HG03066 (cell line): ENCODE results near the gene DCD.

Experiments used
- ATAC-seq: cut with Tn5 transposase; IDR thresholded peaks from one replicate; pipeline ENCODE4 v1.9.1; 2021; ENCODE audit warnings: low read depth; ENCODE audit not compliant: unreplicated experiment

DCD gene

DNA sequence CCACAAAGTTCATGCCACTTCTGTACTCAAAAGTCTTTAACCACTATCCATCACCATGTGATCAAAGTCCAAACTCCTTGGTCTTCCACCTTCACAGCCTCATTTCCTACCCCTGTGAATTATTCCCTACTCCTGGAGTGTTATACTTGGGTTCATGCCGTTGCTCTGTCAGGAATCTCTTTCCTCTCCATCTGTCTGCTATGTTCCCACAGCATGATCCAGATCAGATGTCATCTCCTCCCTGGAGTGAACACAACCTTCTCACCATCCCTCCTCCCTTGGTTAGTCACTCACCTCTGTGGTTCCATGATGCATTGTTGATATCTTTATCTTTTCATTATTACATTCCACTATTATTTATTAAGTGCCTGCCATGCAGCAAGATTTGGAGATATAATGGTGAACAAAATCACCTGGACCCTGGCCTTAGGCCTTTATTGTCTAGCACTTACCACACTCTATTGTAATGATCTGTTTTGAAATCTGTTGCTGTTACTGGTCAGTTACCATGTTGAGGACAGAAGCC is 35.9 kb downstream of the DCD start:
- no peak for ATAC-seq

DNA sequence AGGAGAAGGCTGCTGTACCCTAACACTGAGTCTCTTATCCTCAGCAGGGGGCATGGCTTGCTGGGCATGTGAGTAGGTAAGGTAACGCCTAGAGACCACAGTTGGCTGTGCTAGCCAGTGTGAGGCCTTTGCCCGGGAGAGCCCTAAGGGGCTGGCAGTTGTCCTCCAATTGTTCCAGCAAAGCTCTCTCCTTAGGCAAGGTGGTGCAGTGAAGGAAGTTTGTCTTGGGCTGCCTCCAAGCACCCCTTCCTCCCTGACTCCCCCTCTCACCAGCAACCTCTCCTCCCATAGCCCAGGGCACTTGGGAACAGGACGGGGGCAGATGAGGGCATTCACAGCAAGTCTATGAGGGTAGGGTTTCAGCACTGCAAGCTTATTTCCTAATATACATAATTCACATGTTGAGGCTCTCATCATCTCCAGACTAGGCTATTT is 36.4 kb downstream of the DCD start:
- ATAC-seq, result no peak

DNA sequence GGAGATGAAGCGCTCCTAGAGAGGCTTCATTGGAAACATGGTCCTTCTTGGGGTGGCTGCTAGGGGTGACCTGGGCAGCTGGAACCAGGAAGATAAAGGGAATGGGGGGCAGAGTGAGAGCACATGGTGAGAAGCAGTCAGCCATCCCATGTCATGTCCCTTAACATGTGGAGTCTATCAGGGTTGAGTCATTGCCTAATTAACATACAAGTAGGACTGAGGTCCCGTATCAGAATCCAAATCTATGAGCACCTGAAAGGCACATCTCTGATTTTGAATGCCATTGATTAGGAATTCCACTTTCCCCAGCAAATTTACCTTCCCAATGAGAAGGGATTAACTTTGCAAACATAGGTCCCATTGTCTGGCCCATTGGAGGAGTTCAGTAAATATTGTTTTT is 39.4 kb downstream of the DCD start:
- ATAC-seq, result no peak

DNA sequence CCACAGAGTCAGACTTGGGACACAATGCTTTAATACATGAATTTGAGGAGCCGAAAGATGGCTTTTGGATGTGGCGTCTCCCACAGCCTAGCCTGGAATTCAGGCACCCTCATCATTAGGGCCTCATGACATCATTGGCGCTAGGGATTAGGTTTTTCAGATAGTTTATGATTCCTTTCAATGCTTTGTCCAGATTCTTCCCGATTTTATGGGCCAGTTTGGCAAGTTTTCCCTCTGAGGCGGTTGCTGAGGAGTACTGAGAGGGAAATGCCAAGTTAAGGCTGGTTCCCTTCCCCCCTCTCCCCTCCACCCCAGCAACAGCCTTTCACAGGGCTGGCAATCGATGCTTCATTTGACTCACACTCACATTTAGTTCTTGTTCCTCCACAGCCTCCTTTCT is 40.0 kb downstream of the DCD start:
- ATAC-seq, result no peak

DNA sequence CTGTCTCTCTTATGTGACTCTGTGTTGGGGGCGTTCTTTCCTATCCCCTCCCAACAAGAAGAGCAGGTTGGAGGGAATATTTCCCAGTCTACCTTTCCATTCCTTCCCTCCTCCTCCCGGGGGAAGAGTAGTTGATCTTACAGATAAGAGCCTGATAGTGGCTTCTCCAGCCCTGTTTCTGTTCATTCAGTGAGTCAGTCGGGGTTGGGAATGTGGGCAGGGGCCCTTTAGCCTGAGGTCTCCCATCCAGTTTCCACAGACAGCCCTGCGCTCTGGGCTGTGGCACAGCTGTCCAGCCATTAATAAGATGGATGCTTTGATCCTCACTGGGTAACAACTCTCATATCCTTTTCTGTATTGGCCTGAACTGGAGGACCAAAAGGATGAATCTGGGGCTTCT is 41.6 kb downstream of the DCD start:
- no peak for ATAC-seq

DNA sequence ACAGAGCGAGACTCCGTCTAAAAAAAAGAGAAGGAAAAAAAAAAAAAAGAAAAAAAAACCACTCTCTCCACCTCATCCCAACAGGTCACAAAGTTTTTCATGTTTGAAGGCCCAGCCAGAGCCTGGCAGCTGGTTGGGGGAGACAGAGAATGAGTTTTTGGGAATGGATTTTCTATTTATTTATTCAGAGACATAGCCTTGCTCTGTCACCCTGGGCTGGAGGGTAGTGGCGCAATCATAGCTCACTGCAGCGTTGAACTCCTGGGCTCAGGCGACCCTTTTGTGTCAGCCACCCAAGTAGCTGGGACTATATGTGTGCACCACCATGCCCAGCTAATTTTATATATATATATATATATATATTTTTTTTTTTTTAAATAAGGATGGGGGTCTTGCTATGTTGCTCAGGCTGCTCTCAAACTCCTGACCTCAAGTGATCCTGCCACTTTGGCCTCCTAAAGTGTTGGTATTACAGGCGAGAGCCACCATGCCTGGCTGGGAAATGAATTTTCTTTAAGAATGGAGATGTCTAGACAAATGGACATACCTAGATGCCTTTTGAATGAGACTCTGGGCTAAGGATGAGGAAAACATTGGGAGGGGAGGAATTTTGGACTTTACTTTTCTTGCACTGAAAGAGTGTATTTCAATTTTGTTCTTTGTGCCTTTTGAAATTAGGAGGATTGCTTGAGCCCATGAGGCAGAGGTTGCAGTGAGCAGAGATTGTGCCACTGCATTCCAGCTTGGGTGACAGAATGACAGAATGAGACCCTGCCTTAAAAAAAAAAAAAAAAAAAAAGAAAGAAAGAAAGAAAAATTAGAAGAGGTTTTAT is 42.8 kb downstream of the DCD start:
- ATAC-seq, result no peak

DNA sequence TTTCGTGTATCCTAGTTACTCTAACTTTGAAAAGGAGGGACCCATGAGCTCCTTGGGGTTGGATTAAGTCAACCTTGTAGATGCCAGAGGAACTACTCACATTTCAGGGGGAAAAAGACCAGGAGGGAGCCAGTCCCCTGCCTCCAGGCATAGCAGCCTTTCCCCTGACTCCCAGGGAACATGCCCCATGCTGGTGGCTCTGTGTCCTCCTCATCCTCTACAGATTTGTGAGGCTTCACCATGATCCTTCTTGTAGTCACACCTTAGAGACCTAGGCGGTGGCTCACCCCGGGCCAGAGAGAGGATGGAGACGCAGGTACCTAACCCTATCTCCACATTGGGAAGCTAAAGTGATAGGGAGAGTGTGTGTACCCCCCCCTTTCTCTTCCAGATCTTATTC is 43.7 kb downstream of the DCD start:
- ATAC-seq, result no peak

DNA sequence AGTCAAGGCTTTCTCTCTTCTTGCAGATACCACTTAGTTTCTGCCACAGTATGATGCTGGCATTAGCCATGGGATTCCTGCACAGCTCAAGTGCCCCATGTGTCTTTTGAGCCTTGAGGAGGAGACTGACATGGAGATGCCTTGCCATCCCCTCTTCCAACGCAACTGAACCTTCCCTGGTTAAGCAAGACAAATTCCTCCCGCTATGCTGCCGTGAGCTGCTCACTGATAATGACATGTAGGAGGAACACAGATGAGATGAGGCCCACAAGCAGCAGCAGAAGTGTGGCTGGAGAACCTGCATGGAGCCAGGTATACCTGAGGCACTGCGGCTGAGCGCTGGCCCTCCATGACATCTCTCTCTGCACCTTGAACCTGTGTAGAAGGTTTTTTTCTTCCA is 44.3 kb downstream of the DCD start:
- no peak for ATAC-seq

DNA sequence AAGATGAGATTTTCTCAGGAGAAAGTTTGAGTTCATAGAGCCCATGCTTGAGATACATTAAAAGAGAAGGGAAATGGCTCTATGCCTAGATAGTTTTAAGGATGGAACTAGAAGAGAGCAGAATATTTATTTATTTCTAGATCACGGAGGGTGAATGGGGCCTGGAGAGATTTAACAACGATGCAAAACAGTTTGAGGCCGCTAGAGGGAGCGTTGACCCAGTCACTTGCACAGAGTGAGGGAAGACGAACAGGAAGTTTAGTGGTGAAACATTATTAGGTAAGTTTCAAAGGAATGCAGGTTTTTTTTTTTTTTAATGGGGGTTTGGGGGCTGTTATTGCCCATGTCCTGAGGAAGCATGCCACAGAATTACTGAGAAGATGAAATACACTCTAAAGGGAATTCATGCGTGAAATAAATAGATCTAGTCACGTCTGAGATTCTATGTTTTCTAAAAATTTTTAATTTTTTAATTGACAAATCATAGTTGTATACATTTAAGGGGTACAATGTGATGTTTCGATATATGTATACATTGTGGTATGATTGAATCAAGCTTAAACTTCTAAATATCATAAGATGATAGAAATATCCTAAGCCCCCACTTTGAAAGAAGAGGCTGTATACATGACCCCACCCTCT is 44.9 kb downstream of the DCD start:
- peak; percentile 93 for ATAC-seq

DNA sequence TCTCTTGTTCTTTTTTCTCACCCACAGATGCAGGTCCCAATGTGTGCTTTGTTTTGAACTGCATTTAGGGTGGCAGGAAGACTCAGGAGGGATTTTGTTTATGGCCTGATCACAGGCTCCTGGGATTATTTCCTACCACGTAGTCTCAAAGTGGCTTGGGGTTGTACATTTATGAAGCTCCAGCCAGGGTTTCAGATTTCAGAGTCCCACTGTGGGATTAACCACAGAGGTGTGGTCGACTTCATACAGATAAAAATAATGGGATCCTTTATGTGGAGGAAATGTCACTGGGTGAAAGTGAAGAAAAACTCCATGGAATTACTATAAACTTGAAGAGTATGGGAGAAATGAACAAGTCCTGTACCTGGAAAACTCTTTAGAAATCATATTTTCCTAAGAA is 45.5 kb downstream of the DCD start:
- ATAC-seq, result no peak

DNA sequence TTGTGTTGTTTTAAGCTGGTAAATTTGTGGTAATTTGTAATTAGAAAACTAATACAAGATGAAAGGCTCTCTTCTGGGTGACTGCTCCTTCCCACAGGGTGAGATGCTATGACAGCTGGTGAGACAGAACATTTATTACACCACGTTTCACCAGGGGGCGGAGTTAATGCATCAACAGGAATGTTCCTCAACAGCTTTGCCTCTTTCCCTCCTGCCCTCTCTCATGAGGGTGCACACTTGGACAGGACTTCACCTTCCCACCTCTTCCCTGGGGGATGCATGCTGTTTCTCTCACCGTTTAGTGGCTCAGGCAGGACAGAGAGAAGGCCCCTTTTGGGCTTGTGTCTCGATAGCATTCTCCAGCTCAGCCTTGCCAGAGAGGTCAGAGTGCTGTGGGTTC is 46.3 kb downstream of the DCD start:
- ATAC-seq, result no peak

DNA sequence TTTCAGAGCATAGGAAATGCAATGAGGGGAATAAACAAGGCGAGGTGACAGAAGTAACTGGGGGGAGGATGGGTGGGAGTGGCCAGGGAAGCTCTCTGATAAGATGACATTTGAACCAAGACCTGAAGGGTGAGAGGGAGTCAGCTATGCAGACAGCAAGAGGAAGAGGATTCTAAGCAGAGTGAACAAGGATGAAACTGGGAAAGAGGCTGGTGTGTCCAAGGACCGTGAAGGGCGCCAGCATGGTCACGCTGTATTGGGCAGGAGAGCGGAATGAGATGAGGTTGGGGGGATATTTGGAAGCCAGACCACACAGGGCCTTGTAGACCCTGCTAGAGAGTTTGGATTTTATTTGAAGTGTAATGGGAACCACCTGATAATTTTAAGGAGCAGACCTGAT is 49.2 kb downstream of the DCD start:
- no peak for ATAC-seq

DNA sequence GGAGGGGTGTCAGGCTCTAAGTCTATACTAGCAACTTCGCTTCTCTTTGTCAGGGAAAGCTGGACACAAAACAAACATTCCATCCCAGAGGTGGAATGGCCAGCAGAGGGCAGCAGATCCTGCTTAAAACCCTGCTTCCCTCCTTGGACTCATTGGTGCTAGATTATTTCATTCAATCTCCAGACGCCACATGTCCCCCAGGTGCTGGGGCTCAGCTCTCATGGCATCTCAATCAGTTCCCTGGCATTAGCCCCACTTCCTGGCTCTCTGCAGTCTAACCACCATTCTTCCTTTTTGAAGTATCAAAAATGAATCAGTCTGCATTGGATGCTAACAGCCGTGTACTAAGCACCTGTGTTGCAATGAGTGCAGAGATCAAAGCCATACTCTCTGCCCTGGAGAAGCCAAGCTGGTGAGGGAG is 51.6 kb downstream of the DCD start:
- ATAC-seq, result no peak

DNA sequence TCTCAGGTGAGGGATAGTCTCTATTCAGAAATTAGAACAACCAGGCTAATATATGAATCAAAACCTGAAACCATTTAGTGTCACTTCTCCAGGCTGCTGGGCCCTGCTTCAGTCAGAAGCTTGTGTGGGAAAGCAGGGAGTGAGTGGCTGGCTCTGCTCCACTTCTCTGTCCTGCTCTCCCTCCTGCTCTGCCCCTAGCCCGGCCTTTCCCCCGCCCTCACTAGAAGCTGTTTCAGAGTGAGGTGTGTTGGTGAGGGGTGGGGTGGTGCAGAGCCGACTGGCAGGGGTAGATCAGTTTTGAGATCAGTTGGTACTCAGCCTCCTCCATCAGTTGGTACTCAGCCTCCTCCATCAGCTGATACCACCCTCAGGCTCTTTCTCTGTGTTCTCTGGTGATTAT is 52.7 kb downstream of the DCD start:
- no peak for ATAC-seq
